K562 (cell line): Measurements from ENCODE around the gene MEF2B. TPM values are rescaled to one million over a fixed set of nuclear protein-coding genes. Genes with fewer than 3 reads are reported as not detected.

Experiments
- BCOR ChIP-seq: fragments of 450-650 bp; IDR thresholded peaks from 2 replicates; pipeline ENCODE4 v1.6.1; 2016
- CBX1 ChIP-seq: sonication (generic); IDR thresholded peaks from 2 replicates; pipeline ENCODE4 v1.6.1; 2016; ENCODE audit warnings: antibody characterized with exemption, low read depth, mild to moderate bottlenecking
- CHCHD3 ChIP-seq: fragments of 250-450 bp; sonication (Bioruptor Pico); IDR thresholded peaks from 2 replicates; pipeline ENCODE4 v2.1.2; 2022; ENCODE audit warnings: mild to moderate bottlenecking
- CREM ChIP-seq: IDR thresholded peaks from 2 replicates; pipeline ENCODE4 v1.6.1; 2014; ENCODE audit warnings: antibody characterized with exemption, low read depth
- E2F3 ChIP-seq: fragments of 250-450 bp; sonication (Bioruptor Pico); IDR thresholded peaks from 2 replicates; pipeline ENCODE4 v1.4.0; 2020; ENCODE audit warnings: mild to moderate bottlenecking
- FOXA3 ChIP-seq, 2 experiments: fragments of 450-650 bp in 1 of 2; sonication (generic) in 1 of 2; formaldehyde crosslinking; IDR thresholded peaks in 1 of 2; conservative IDR thresholded peaks in 1 of 2; 2 replicates each; pipeline versions ENCODE4 v1.4.0 to v1.8.0; 2020 to 2022; ENCODE audit warnings: mild to moderate bottlenecking in 2 of 2, missing genetic modification reagents in 1 of 2
- KDM1A ChIP-seq, 2 experiments: fragments of 450-650 bp; IDR thresholded peaks; 2 replicates each; pipeline ENCODE4 v1.6.1; 2016; ENCODE audit warnings: mild to moderate bottlenecking in 2 of 2
- MTA3 ChIP-seq: fragments of 450-650 bp; formaldehyde crosslinking; IDR thresholded peaks from 2 replicates; pipeline ENCODE4 v1.6.1; 2017; ENCODE audit warnings: mild to moderate bottlenecking, borderline replicate concordance
- RBM25 ChIP-seq: fragments of 200-400 bp; formaldehyde crosslinking; IDR thresholded peaks from 2 replicates; pipeline ENCODE4 v1.6.1; 2018; ENCODE audit warnings: low read length, low read depth, moderate library complexity; ENCODE audit not compliant: severe bottlenecking
- SIN3A ChIP-seq, 2 experiments: fragments of 150-350 bp in 1 of 2; IDR thresholded peaks; 2 replicates each; pipeline ENCODE4 v1.6.1; 2011 to 2016; ENCODE audit warnings: borderline replicate concordance in 2 of 2, low read depth in 2 of 2, low read length in 2 of 2, mild to moderate bottlenecking in 2 of 2, moderate library complexity in 2 of 2; ENCODE audit not compliant: control insufficient read depth in 1 of 2
- SMARCA5 ChIP-seq: fragments of 450-650 bp; IDR thresholded peaks from 2 replicates; pipeline ENCODE4 v1.6.1; 2016
- SNRNP70 ChIP-seq: fragments of 200-400 bp; formaldehyde crosslinking; optimal IDR thresholded peaks from 2 replicates; pipeline ENCODE3; 2017; ENCODE audit warnings: low read depth, low read length
- TEAD1 ChIP-seq, 2 experiments: fragments of 450-650 bp in 1 of 2; sonication (generic) in 1 of 2; formaldehyde crosslinking; IDR thresholded peaks; 2 replicates each; pipeline versions ENCODE4 v1.4.0 to v1.8.0; 2020 to 2022; ENCODE audit warnings: mild to moderate bottlenecking in 2 of 2, missing genetic modification reagents in 1 of 2
- ZFP30 ChIP-seq: fragments of 250-450 bp; sonication (Bioruptor Pico); IDR thresholded peaks from 2 replicates; pipeline ENCODE4 v1.8.0; 2022; ENCODE audit warnings: moderate library complexity, mild to moderate bottlenecking, inconsistent platforms, borderline replicate concordance
- ZNF143 ChIP-seq: sonication (generic); formaldehyde crosslinking; IDR thresholded peaks from 2 replicates; pipeline ENCODE4 v1.9.0; 2022; ENCODE audit warnings: mild to moderate bottlenecking, missing genetic modification reagents
- ZNF512 ChIP-seq: IDR thresholded peaks from 2 replicates; pipeline ENCODE4 v1.6.1; 2016; ENCODE audit warnings: missing genetic modification characterization, missing compliant biosample characterization
- ZNF696 ChIP-seq: fragments of 250-450 bp; sonication (Bioruptor Pico); conservative IDR thresholded peaks from 2 replicates; pipeline ENCODE4 v1.4.0; 2020; ENCODE audit warnings: mild to moderate bottlenecking, moderate library complexity
- polyA plus RNA-seq, 8 experiments: library from polyadenylated mRNA; depleted of rRNA in 4 of 8; stranded (reverse) in 5 of 8; unstranded in 3 of 8; fragments of >200 nt; fragmentation: Nextera tagmentation in 2 of 8; fragmentation: Illumina TruSeq in 1 of 8; extraction: Ambion mirVana in 2 of 8; extraction: Trizol in 1 of 8; gene quantifications; 2 replicates each; pipeline versions ENCODE4 v1.2.1 to v1.2.3, GENCODE V29; 2011 to 2014; ENCODE audit warnings: inconsistent platforms in 1 of 8, missing spikeins in 1 of 8
- total RNA-seq, 7 experiments: library from RNA; depleted of rRNA in 6 of 7; stranded (reverse); fragments of >200 nt in 6 of 7; fragmentation: Illumina TruSeq in 2 of 7; extraction: Trizol in 2 of 7; gene quantifications; 2 replicates each; pipeline versions ENCODE4 v1.2.1 to v1.2.3, GENCODE V29; 2011 to 2021; ENCODE audit warnings: low replicate concordance in 1 of 7
- TF ChIP-seq, protein P1 (sequence below): sonication (generic); formaldehyde crosslinking; IDR thresholded peaks from 2 replicates; pipeline ENCODE4 v1.8.0; 2022; ENCODE audit warnings: missing genetic modification reagents, mild to moderate bottlenecking, moderate library complexity, borderline replicate concordance
- TF ChIP-seq, protein P2 (sequence below): sonication (generic); formaldehyde crosslinking; IDR thresholded peaks from 2 replicates; pipeline ENCODE4 v1.8.0; 2022; ENCODE audit warnings: mild to moderate bottlenecking, missing genetic modification reagents
- TF ChIP-seq, protein P3 (sequence below): sonication (generic); formaldehyde crosslinking; IDR thresholded peaks from 2 replicates; pipeline ENCODE4 v1.8.0; 2022; ENCODE audit warnings: mild to moderate bottlenecking, missing genetic modification reagents

The MEF2B gene
- total and polyA plus RNA-seq, 9 of the 15 experiments (the other 6 are each of a cell fraction or from before 2014, with no cell fraction given): 0.14 to 1.9 (median 0.71) TPM; not detected in 3

DNA sequence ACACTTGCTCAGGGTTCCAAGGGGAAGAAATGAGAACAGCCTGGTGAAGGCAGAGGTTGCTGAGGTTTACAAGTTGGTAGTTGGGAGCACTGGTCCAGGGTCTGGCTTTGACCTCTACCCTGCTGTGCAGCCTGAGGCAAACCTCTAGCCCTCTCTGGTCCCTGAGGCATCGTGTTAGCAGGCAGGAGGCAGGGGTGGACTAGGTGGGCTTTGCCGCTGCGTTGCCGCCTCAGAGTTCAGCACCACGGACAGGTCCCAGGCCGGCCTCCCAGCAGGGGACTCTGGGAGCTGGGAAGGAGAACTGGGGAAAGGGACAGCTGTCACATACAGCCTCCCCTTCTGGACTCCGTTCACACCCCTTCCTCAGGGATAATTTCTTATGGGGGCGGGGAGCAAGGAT is 44.8 kb upstream of the MEF2B start (continued):
- no peak for TF ChIP-seq ZNF512 (tag)
- 0 out of 2 replicates have a peak, but pooled peaks have one; percentile 38 for TF ChIP-seq BCOR
- 0 out of 4 replicates have a peak, but pooled peaks of 1 of the 2 experiments have one; percentile 23 for TF ChIP-seq TEAD1 (CRISPR knock-in tag; IDR thresholded peaks at IDR 0.05)
- peak; percentile 63; the same call in 1 of the 2 replicates for TF ChIP-seq ZNF143
- TF ChIP-seq KDM1A (IDR thresholded peaks at IDR 0.05): 0 out of 4 replicates have a peak, but pooled peaks of 1 of the 2 experiments have one; percentile 8
- no peak for TF ChIP-seq CHCHD3
- TF ChIP-seq E2F3 (CRISPR knock-in tag): no peak
- TF ChIP-seq CBX1: peak; percentile 50; the same call in 1 of the 2 replicates
- no peak for TF ChIP-seq ZFP30 (CRISPR knock-in tag)
- no peak for TF ChIP-seq MTA3
- peak; percentile 74 for TF ChIP-seq RBM25
- TF ChIP-seq, protein P1, sequence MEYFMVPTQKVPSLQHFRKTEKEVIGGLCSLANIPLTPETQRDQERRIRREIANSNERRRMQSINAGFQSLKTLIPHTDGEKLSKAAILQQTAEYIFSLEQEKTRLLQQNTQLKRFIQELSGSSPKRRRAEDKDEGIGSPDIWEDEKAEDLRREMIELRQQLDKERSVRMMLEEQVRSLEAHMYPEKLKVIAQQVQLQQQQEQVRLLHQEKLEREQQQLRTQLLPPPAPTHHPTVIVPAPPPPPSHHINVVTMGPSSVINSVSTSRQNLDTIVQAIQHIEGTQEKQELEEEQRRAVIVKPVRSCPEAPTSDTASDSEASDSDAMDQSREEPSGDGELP (CRISPR knock-in tag): peak; percentile 70
- TF ChIP-seq SNRNP70: no peak
- TF ChIP-seq, protein P2, sequence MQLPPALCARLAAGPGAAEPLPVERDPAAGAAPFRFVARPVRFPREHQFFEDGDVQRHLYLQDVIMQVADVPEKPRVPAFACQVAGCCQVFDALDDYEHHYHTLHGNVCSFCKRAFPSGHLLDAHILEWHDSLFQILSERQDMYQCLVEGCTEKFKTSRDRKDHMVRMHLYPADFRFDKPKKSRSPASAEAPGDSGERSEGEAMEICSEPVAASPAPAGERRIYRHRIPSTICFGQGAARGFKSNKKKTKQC (CRISPR knock-in tag): peak; percentile 83
- peak in 1 of 2 experiments; percentile 53; a peak in 1 of 4 replicates for TF ChIP-seq FOXA3 (CRISPR knock-in tag; conservative IDR thresholded peaks at IDR 0.05 in 1 of 2, IDR thresholded peaks at IDR 0.05 in 1 of 2)
- peak; percentile 29; the same call in 1 of the 2 replicates for TF ChIP-seq CREM
- no peak for TF ChIP-seq SMARCA5
- TF ChIP-seq ZNF696 (CRISPR knock-in tag): no peak
- TF ChIP-seq SIN3A (IDR thresholded peaks at IDR 0.05; ENCODE audit: borderline replicate concordance in 2 of 2, control insufficient read depth in 1 of 2, low read depth in 2 of 2, low read length in 2 of 2): peak in 1 of 2 experiments; percentile 80; a peak in 1 of 4 replicates
- TF ChIP-seq, protein P3, sequence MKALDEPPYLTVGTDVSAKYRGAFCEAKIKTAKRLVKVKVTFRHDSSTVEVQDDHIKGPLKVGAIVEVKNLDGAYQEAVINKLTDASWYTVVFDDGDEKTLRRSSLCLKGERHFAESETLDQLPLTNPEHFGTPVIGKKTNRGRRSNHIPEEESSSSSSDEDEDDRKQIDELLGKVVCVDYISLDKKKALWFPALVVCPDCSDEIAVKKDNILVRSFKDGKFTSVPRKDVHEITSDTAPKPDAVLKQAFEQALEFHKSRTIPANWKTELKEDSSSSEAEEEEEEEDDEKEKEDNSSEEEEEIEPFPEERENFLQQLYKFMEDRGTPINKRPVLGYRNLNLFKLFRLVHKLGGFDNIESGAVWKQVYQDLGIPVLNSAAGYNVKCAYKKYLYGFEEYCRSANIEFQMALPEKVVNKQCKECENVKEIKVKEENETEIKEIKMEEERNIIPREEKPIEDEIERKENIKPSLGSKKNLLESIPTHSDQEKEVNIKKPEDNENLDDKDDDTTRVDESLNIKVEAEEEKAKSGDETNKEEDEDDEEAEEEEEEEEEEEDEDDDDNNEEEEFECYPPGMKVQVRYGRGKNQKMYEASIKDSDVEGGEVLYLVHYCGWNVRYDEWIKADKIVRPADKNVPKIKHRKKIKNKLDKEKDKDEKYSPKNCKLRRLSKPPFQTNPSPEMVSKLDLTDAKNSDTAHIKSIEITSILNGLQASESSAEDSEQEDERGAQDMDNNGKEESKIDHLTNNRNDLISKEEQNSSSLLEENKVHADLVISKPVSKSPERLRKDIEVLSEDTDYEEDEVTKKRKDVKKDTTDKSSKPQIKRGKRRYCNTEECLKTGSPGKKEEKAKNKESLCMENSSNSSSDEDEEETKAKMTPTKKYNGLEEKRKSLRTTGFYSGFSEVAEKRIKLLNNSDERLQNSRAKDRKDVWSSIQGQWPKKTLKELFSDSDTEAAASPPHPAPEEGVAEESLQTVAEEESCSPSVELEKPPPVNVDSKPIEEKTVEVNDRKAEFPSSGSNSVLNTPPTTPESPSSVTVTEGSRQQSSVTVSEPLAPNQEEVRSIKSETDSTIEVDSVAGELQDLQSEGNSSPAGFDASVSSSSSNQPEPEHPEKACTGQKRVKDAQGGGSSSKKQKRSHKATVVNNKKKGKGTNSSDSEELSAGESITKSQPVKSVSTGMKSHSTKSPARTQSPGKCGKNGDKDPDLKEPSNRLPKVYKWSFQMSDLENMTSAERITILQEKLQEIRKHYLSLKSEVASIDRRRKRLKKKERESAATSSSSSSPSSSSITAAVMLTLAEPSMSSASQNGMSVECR (CRISPR knock-in tag): peak; percentile 68; the same call in 1 of the 2 replicates
